Sigmoid colon (tissue), 7 donors: ENCODE results near the gene ESD. TPM values are rescaled to one million over a fixed set of nuclear protein-coding genes. Genes with fewer than 3 reads are reported as not detected.
A peak's percentile ranks its signal among the peaks of the same experiment; 100 is the strongest.

ENCODE experiments used
- DNase-seq: peaks from one replicate; pipeline ENCODE4 v3.0.0-alpha.2; 2019
- H3K27ac ChIP-seq, 4 donors: fragments of 200-600 bp; sonication (generic); one replicate each; pipeline ENCODE4 v1.5.1; 2016 to 2019; ENCODE audit warnings: mild to moderate bottlenecking in 1 of 4
- H3K27me3 ChIP-seq, 3 donors: fragments of 200-600 bp; sonication (generic); one replicate each; pipeline ENCODE4 v1.5.1; 2019; ENCODE audit warnings: mild to moderate bottlenecking in 1 of 3
- H3K36me3 ChIP-seq, 4 donors: fragments of 200-600 bp; sonication (generic); one replicate each; pipeline ENCODE4 v1.5.1; 2016 to 2019
- H3K4me1 ChIP-seq, 4 donors: fragments of 200-600 bp; sonication (generic); one replicate each; pipeline ENCODE4 v1.5.1; 2017 to 2019
- H3K4me3 ChIP-seq, 4 donors: fragments of 200-600 bp; sonication (generic); one replicate each; pipeline ENCODE4 v1.5.1; 2017 to 2019; ENCODE audit warnings: mild to moderate bottlenecking in 2 of 4, moderate library complexity in 1 of 4
- H3K9me3 ChIP-seq, 4 donors: fragments of 200-600 bp in 3 of 4; sonication (generic) in 3 of 4; one replicate each; pipeline versions ENCODE4 v1.5.1 to v1.6.1; 2013 to 2019
- CTCF ChIP-seq, 4 experiments: fragments of 450-650 bp in 3 of 4; fragments of 200-600 bp in 1 of 4; IDR thresholded peaks; one replicate each; pipeline ENCODE4 v1.5.1; 2016 to 2019; ENCODE audit warnings: antibody characterized with exemption in 4 of 4, mild to moderate bottlenecking in 3 of 4, moderate library complexity in 2 of 4
- EP300 ChIP-seq, 4 donors: sonication (generic); formaldehyde crosslinking; IDR thresholded peaks; one replicate each; pipeline ENCODE4 v1.6.1; 2017; ENCODE audit warnings: antibody characterized with exemption in 4 of 4
- POLR2A ChIP-seq, 2 donors: fragments of 450-650 bp; IDR thresholded peaks; one replicate each; pipeline ENCODE4 v1.6.1; 2016; ENCODE audit warnings: antibody characterized with exemption in 2 of 2, mild to moderate bottlenecking in 2 of 2, moderate library complexity in 2 of 2
- POLR2AphosphoS5 ChIP-seq, 4 donors: sonication (generic); formaldehyde crosslinking; IDR thresholded peaks; one replicate each; pipeline ENCODE4 v1.6.1; 2017; ENCODE audit warnings: antibody characterized with exemption in 4 of 4
- WGBS, 2 donors: extraction: QIAGEN DNeasy Blood & Tissue Kit; methylation state at CpG; one replicate each; pipeline ENCODE4 v1.1.7; 2013; 5-methylcytosine and 5-hydroxymethylcytosine counted together
- intact Hi-C: fragments of 100-400 bp; cut with DNase I; formaldehyde crosslinking; loops from one replicate; pipeline ENCODE4 v1.15.1; 2023
- polyA plus RNA-seq, 3 donors: library from polyadenylated mRNA; stranded (reverse); fragments of 200-250 nt; gene quantifications; one replicate each; pipeline ENCODE4 v1.2.3, GENCODE V29; 2013
- total RNA-seq, 4 donors: library from RNA; depleted of rRNA; stranded (reverse); fragments of >200 nt; gene quantifications; one replicate each; pipeline ENCODE4 v1.1.0, GENCODE V29; 2016
- donor health status: healthy with polysubstance abuse.
- donor health status: Bipolar disorder and iron deficiency.
- donor health status: healthy.

ESD gene
- total and polyA plus RNA-seq, 7 donors, result 89.5 to 150 (median 131) TPM

GRCh38 chr13:46799139-46799538 lies 2.2 kb upstream of the ESD start:
- WGBS, 2 donors, result 88% methylated on average over 4 of the region's 4 CpGs
- Histone ChIP-seq H3K4me1 (peaks cover 0 to 33% (median 28%) of the 10 kb centered on the region in 4 donors), H3K27ac (no peak overlapping the region), H3K9me3 (no peaks in the 10 kb centered on the region), H3K36me3 (no peaks in the 10 kb centered on the region), H3K4me3 (no peak overlapping the region), H3K27me3 (no peaks in the 10 kb centered on the region)
- intact Hi-C loops, result no loop called here
- no peak for TF ChIP-seq EP300 (IDR thresholded peaks at IDR 0.05)
- TF ChIP-seq POLR2AphosphoS5 (IDR thresholded peaks at IDR 0.05), result no peak
- no peak for TF ChIP-seq POLR2A (IDR thresholded peaks at IDR 0.05)
- TF ChIP-seq CTCF (IDR thresholded peaks at IDR 0.05), result no peak
- no peak for DNase-seq

GRCh38 chr13:46797501-46798237 lies 708 bp upstream of the ESD start:
- peak overlapping the region; percentile 68 to 83 (median 76) for H3K4me3 ChIP-seq
- no peaks in the 10 kb centered on the region for H3K9me3 ChIP-seq
- 14 to 53% methylated on average over 9 of the region's 9 CpGs for WGBS, 2 donors
- peaks cover 0 to 43% (median 37%) of the 10 kb centered on the region in 4 donors for H3K4me1 ChIP-seq
- H3K27me3 ChIP-seq, result no peaks in the 10 kb centered on the region
- no peak for DNase-seq
- H3K36me3 ChIP-seq, result no peaks in the 10 kb centered on the region
- intact Hi-C loops, result loop anchor here (2.0 kb wide), 1 partner anchor 245 kb away; the partner anchor contains the start of gene LRCH1
- TF ChIP-seq CTCF (IDR thresholded peaks at IDR 0.05), result no peak
- no peak for TF ChIP-seq EP300 (IDR thresholded peaks at IDR 0.05)
- TF ChIP-seq POLR2A (IDR thresholded peaks at IDR 0.05), result no peak
- TF ChIP-seq POLR2AphosphoS5 (IDR thresholded peaks at IDR 0.05), result no peak
- peak overlapping the region; percentile 87 to 94 (median 91) for H3K27ac ChIP-seq

GRCh38 chr13:46796129-46796514 lies 839 bp downstream of the ESD start:
- Histone ChIP-seq H3K4me1 (peaks cover 0 to 43% (median 37%) of the 10 kb centered on the region in 4 donors), H3K4me3 (peak overlapping the region; percentile 68 to 83 (median 76)), H3K36me3 (peaks cover 0 to 11% (median 4%) of the 10 kb centered on the region in 4 donors), H3K9me3 (no peaks in the 10 kb centered on the region), H3K27ac (peak overlapping the region; percentile 87 to 94 (median 91)), H3K27me3 (no peaks in the 10 kb centered on the region)
- intact Hi-C loops, result loop anchor here (2.0 kb wide), 1 partner anchor 243 kb away; the partner anchor contains the start of gene LRCH1
- DNase-seq, result no peak
- WGBS, 2 donors, result 63 to 70% methylated on average over 5 of the region's 5 CpGs
- TF ChIP-seq EP300 (IDR thresholded peaks at IDR 0.05) (no peak), POLR2AphosphoS5 (IDR thresholded peaks at IDR 0.05) (no peak), POLR2A (IDR thresholded peaks at IDR 0.05) (no peak), CTCF (IDR thresholded peaks at IDR 0.05) (no peak)

- no peak overlapping the region for H3K27ac ChIP-seq
- intact Hi-C loops, result no loop called here
- no peak overlapping the region for H3K4me3 ChIP-seq
- peaks cover 5 to 19% (median 12%) of the 10 kb centered on the region in 4 donors for H3K36me3 ChIP-seq
- 94 to 95% methylated on average over 6 of the region's 6 CpGs for WGBS, 2 donors
- TF ChIP-seq POLR2A (IDR thresholded peaks at IDR 0.05), result no peak
- no peak for TF ChIP-seq POLR2AphosphoS5 (IDR thresholded peaks at IDR 0.05)
- TF ChIP-seq CTCF (IDR thresholded peaks at IDR 0.05), result no peak
- no peak for TF ChIP-seq EP300 (IDR thresholded peaks at IDR 0.05)
- H3K4me1 ChIP-seq, result peaks cover 0 to 43% (median 37%) of the 10 kb centered on the region in 4 donors
- no peaks in the 10 kb centered on the region for H3K9me3 ChIP-seq
- H3K27me3 ChIP-seq, result no peaks in the 10 kb centered on the region
- no peak for DNase-seq
These were observed 1.6 kb downstream of the ESD start for GRCh38 chr13:46795321-46795720.
